Measurements from ENCODE around the gene LEF1. TPM values are rescaled to one million over a fixed set of nuclear protein-coding genes. Genes with fewer than 3 reads are reported as not detected.

LEF1 gene
- total RNA-seq, 1 experiment from 2014 or later = 0.79 TPM

GRCh38 chr4:108184453-108185049, 15.8 kb upstream of the LEF1 start:
- H3K9me2 ChIP-seq (ENCODE audit: insufficient read depth) = no peaks in the 10 kb centered on the region
- no peaks in the 10 kb centered on the region for H4K20me1 ChIP-seq (ENCODE audit: insufficient read depth)
- no peak overlapping the region for H2AFZ ChIP-seq (ENCODE audit: low read depth, low read length, poor library complexity, severe bottlenecking)
- no TSS peak for BruUV-seq (replicated peaks)
- H3K36me3 ChIP-seq (ENCODE audit: control insufficient read depth in 1 of 2, insufficient read depth in 2 of 2, low read length in 2 of 2) = no peaks in the 10 kb centered on the region
- ChIA-PET POLR2A (no interaction called here), RAD21 (ENCODE audit: low non-redundant PET in 1 of 2, low total read pairs in 2 of 2, uncharacterized antibody in 2 of 2, unreplicated experiment in 2 of 2) (no interaction called here), CTCF (no interaction called here)
- no peak overlapping the region for H3K4me3 ChIP-seq (replicated peaks in 1 of 2; ENCODE audit: low read depth in 1 of 2, low read length in 2 of 2)
- no peak overlapping the region for H3K27ac ChIP-seq (ENCODE audit: low read depth, low read length)
- H3K9me3 ChIP-seq (ENCODE audit: control insufficient read depth in 1 of 2, insufficient read depth in 1 of 2, low read depth in 1 of 2, low read length in 2 of 2) = no peaks in the 10 kb centered on the region
- ATAC-seq = no peak
- no peak for DNase-seq (ENCODE audit: low read depth, low spot score)
- TF ChIP-seq EZH2 (IDR thresholded peaks at IDR 0.05) (no peak), EGR1 (IDR thresholded peaks at IDR 0.05; ENCODE audit: low read depth) (no peak), YY1 (IDR thresholded peaks at IDR 0.05; ENCODE audit: extremely low read depth, insufficient replicate concordance, low read depth, low read length) (no peak)
- no peak overlapping the region for H3K9ac ChIP-seq (ENCODE audit: low read length)
- H3K4me2 ChIP-seq (ENCODE audit: low read length) = no peak overlapping the region
- no peaks in the 10 kb centered on the region for H3K4me1 ChIP-seq (ENCODE audit: control insufficient read depth in 1 of 2, insufficient read depth in 2 of 2, low read length in 2 of 2)
- intact Hi-C loops (cut with micrococcal nuclease) = no loop called here
- H3K27me3 ChIP-seq (ENCODE audit: insufficient read depth, low read length) = peaks cover 7% of the 10 kb centered on the region; the same call in 1 of the 2 replicates
- H3K79me2 ChIP-seq (ENCODE audit: insufficient read depth, low read length) = no peaks in the 10 kb centered on the region

- H3K9ac ChIP-seq (ENCODE audit: low read length) = no peak overlapping the region
- H3K27ac ChIP-seq (ENCODE audit: low read depth, low read length) = no peak overlapping the region
- no peaks in the 10 kb centered on the region for H3K79me2 ChIP-seq (ENCODE audit: insufficient read depth, low read length)
- ATAC-seq (peak; percentile 66; the same call in 1 of the 2 replicates), DNase-seq (ENCODE audit: low read depth, low spot score) (no peak)
- no peaks in the 10 kb centered on the region for H3K9me2 ChIP-seq (ENCODE audit: insufficient read depth)
- H3K27me3 ChIP-seq (ENCODE audit: insufficient read depth, low read length) = peaks cover 7% of the 10 kb centered on the region; the same call in 1 of the 2 replicates
- RAD21 ChIA-PET (ENCODE audit: low non-redundant PET in 1 of 2, low total read pairs in 2 of 2, uncharacterized antibody in 2 of 2, unreplicated experiment in 2 of 2) = no interaction called here
- no peaks in the 10 kb centered on the region for H3K4me1 ChIP-seq (ENCODE audit: control insufficient read depth in 1 of 2, insufficient read depth in 2 of 2, low read length in 2 of 2)
- no peaks in the 10 kb centered on the region for H3K9me3 ChIP-seq (ENCODE audit: control insufficient read depth in 1 of 2, insufficient read depth in 1 of 2, low read depth in 1 of 2, low read length in 2 of 2)
- H3K36me3 ChIP-seq (ENCODE audit: control insufficient read depth in 1 of 2, insufficient read depth in 2 of 2, low read length in 2 of 2) = no peaks in the 10 kb centered on the region
- intact Hi-C loops (cut with micrococcal nuclease) = no loop called here
- no peak for TF ChIP-seq SIN3A (IDR thresholded peaks at IDR 0.05; ENCODE audit: low read depth)
- TF ChIP-seq CBX3 (IDR thresholded peaks at IDR 0.05; ENCODE audit: low read depth) = no peak
- TF ChIP-seq, protein P1, sequence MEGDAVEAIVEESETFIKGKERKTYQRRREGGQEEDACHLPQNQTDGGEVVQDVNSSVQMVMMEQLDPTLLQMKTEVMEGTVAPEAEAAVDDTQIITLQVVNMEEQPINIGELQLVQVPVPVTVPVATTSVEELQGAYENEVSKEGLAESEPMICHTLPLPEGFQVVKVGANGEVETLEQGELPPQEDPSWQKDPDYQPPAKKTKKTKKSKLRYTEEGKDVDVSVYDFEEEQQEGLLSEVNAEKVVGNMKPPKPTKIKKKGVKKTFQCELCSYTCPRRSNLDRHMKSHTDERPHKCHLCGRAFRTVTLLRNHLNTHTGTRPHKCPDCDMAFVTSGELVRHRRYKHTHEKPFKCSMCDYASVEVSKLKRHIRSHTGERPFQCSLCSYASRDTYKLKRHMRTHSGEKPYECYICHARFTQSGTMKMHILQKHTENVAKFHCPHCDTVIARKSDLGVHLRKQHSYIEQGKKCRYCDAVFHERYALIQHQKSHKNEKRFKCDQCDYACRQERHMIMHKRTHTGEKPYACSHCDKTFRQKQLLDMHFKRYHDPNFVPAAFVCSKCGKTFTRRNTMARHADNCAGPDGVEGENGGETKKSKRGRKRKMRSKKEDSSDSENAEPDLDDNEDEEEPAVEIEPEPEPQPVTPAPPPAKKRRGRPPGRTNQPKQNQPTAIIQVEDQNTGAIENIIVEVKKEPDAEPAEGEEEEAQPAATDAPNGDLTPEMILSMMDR (IDR thresholded peaks at IDR 0.05 in 2 of 3, conservative IDR thresholded peaks at IDR 0.05 in 1 of 3; ENCODE audit: borderline replicate concordance in 1 of 3, insufficient read depth in 1 of 3, low read depth in 2 of 3, low read length in 2 of 3) = peak in 2 of 3 experiments; percentile 17 to 31; a peak in 1 of 6 replicates
- TF ChIP-seq ZNF274 (IDR thresholded peaks at IDR 0.05; ENCODE audit: low read depth, low read length) = no peak
- TF ChIP-seq RAD21 (IDR thresholded peaks at IDR 0.05; ENCODE audit: low read depth) = peak; percentile 27; the same call in 1 of the 2 replicates
- no peak overlapping the region for H2AFZ ChIP-seq (ENCODE audit: low read depth, low read length, poor library complexity, severe bottlenecking)
- CTCF ChIA-PET = no interaction called here
- no peak overlapping the region for H3K4me3 ChIP-seq (replicated peaks in 1 of 2; ENCODE audit: low read depth in 1 of 2, low read length in 2 of 2)
- POLR2A ChIA-PET = no interaction called here
- H3K4me2 ChIP-seq (ENCODE audit: low read length) = no peak overlapping the region
- no peaks in the 10 kb centered on the region for H4K20me1 ChIP-seq (ENCODE audit: insufficient read depth)
- no TSS peak for BruUV-seq (replicated peaks)
Measured at GRCh38 chr4:108181704-108182103, 13.0 kb upstream of the LEF1 start.
